BJ (cell line): ENCODE measurements around the gene LRRC14B. TPM values are rescaled to one million over a fixed set of nuclear protein-coding genes. Genes with fewer than 3 reads are reported as not detected.
"Not testable (repeated sequence)": the region's sequence is repeated elsewhere in the genome, so short reads cannot be mapped to it uniquely, and the experiment has no call there.

Experiments used
- CTCF ChIA-PET: fragments of 350-600 bp; formaldehyde crosslinking; extraction: SDS; loops from one replicate; lab custom pipeline; 2021; ENCODE audit warnings: antibody characterized with exemption, inconsistent platforms; lab: Yijun Ruan, JAX
- POLR2A ChIA-PET: fragments of 300-600 bp; sonication (Branson Sonifier 250); formaldehyde crosslinking; extraction: SDS; loops from one replicate; lab custom pipeline; 2021; ENCODE audit warnings: antibody characterized with exemption; lab: Charles Lee
- DNase-seq: peaks from one replicate; pipeline ENCODE4 v3.0.0-alpha.2; 2011; ENCODE audit warnings: low read depth
- H3K27me3 ChIP-seq: 2 replicates; pipeline ENCODE4 v1.6.0; 2011; ENCODE audit warnings: low read length; ENCODE audit not compliant: control insufficient read depth, insufficient read depth
- H3K36me3 ChIP-seq: 2 replicates; pipeline ENCODE4 v1.5.1; 2011; ENCODE audit warnings: low read length; ENCODE audit not compliant: control insufficient read depth, insufficient read depth
- H3K4me3 ChIP-seq: 2 replicates; pipeline ENCODE4 v1.5.1; 2011; ENCODE audit warnings: low read depth, mild to moderate bottlenecking, control low read depth, low read length
- CTCF ChIP-seq: IDR thresholded peaks from 2 replicates; pipeline ENCODE4 v1.5.1; 2011; ENCODE audit warnings: low read depth, mild to moderate bottlenecking, control low read depth, inconsistent platforms, low read length, moderate library complexity; ENCODE audit not compliant: insufficient read depth
- polyA plus RNA-seq: library from polyadenylated mRNA; depleted of rRNA; stranded (reverse); fragments of >200 nt; gene quantifications from 2 replicates; pipeline ENCODE4 v1.2.3, GENCODE V29; 2011

Gene LRRC14B
- polyA plus RNA-seq, 1 experiment: not detected

- DNase-seq: no peak
- POLR2A ChIA-PET: no interaction called here
- Histone ChIP-seq H3K4me3 (no peak overlapping the region), H3K36me3 (no peaks in the 10 kb centered on the region), H3K27me3 (no peaks in the 10 kb centered on the region)
- TF ChIP-seq CTCF: no peak
- CTCF ChIA-PET: no interaction called here
Observed at GRCh38 chr5:163841-164240, 27.5 kb upstream of the LRRC14B start.

- POLR2A ChIA-PET: no interaction called here
- no peaks in the 10 kb centered on the region for H3K27me3 ChIP-seq
- no peak for TF ChIP-seq CTCF
- DNase-seq: no peak
- no peak overlapping the region for H3K4me3 ChIP-seq
- no peaks in the 10 kb centered on the region for H3K36me3 ChIP-seq
- CTCF ChIA-PET: no interaction called here
Observed at GRCh38 chr5:164244-164643, 27.1 kb upstream of the LRRC14B start.

- H3K36me3 ChIP-seq, H3K27me3 ChIP-seq, DNase-seq, H3K4me3 ChIP-seq, POLR2A ChIA-PET, CTCF ChIA-PET: not testable (repeated sequence)
Observed at GRCh38 chr5:164783-165182, 26.5 kb upstream of the LRRC14B start.

GRCh38 chr5:166441-167372, 24.6 kb upstream of the LRRC14B start:
- Histone ChIP-seq H3K27me3 (no peaks in the 10 kb centered on the region), H3K36me3 (no peaks in the 10 kb centered on the region), H3K4me3 (no peak overlapping the region)
- ChIA-PET POLR2A (interaction anchor here (0.6 kb wide), 1 partner anchor 725 kb away, joined by 3 read pairs; no protein-coding TSS in a partner anchor), CTCF (no interaction called here)
- no peak for DNase-seq
- no peak for TF ChIP-seq CTCF

- Histone ChIP-seq H3K36me3 (no peaks in the 10 kb centered on the region), H3K4me3 (no peak overlapping the region), H3K27me3 (no peaks in the 10 kb centered on the region)
- no peak for DNase-seq
- POLR2A ChIA-PET: interaction anchor here (0.6 kb wide), 1 partner anchor 724 kb away, joined by 3 read pairs; no protein-coding TSS in a partner anchor
- CTCF ChIA-PET: no interaction called here
- no peak for TF ChIP-seq CTCF
Observed at GRCh38 chr5:167511-167910, 23.8 kb upstream of the LRRC14B start.
